HG03342 (cell line): Measurements from ENCODE around the gene RSRC1.

Experiments used
- ATAC-seq: cut with Tn5 transposase; IDR thresholded peaks from one replicate; pipeline ENCODE4 v1.9.1; 2021; ENCODE audit warnings: mild to moderate bottlenecking, moderate library complexity; ENCODE audit not compliant: unreplicated experiment

The RSRC1 gene

DNA sequence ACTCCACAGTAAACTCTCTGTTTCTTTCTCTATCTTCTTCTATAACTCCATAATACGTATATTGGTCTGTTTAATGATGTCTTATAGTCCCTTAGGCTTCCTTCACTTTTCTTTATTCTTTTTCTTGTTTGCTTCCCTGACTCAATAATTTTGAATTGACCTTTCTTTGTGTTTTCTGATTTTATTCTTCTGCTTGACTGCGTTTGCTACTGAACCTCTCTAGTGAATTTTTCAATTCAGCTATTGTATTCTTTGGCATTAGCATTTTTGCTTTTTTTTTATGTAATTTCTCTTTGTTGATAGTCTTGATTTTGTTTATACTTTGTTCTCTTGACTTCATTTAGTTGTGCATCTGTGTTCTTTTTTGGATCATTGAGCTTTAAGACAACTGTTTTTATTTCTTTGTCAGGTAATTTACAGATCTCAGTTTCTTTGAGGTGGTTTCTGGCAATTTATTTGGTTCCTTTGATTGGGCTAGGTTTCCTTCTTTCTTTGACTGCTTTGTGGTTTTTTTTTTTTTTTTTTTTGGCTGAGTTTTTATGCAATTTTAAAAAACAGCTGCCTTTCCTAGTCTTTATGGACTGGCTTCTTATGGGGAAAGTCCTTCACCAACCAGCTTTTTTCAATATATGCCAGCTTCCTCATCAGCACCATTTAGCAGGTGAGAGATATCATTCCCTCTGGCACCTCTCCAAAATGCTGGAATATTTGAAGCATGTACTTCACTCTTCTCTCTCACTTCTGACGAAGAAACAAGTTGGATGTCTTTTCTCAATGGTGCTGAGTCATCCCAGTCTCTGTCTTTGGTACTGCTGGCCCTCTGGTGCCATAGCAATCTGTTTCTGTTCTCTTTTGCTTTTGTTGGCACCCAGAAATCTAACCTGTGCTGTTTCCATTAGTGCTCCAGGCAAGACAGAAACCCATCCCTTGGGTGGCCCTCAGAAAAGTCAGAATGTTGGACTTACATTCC, 17.6 kb downstream of the RSRC1 start:
- ATAC-seq, result no peak

DNA sequence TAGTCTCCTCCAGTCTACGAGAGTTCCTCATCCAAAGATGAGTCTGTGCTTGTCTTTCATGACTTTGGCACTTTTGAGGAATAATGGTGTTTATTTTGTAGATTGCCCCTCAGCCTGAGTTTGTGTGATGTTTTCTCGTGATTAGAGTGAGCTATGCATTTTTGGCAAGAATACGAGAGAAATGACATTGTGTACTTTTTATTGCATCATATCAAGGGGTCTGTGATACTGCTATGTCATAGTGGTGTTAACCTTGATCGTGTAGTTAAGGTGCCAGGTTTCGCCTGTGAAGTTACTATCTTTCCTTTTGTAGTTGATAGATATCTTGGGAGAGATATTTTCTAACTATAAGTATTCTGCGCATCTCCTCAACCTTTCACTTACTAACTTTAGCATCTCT, 18.9 kb downstream of the RSRC1 start:
- no peak for ATAC-seq

DNA sequence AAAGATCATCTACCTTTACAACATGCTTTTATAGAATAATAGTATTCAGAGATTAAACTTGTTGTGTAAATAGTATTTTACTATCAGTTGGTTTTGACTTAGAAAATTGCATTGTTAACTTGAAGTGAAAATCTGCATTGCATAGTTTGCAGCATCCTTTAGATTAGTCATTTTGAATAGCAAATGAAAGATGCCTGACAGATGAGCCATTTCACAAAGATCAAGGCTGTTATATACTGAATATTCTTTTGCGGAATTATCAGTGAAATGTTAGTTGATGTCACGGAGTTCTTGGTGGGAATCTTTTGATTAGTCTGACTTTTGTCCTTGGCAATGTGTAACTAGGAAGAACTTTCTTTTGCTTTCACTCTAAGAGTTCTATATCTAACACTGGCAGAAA, 24.5 kb downstream of the RSRC1 start:
- no peak for ATAC-seq

DNA sequence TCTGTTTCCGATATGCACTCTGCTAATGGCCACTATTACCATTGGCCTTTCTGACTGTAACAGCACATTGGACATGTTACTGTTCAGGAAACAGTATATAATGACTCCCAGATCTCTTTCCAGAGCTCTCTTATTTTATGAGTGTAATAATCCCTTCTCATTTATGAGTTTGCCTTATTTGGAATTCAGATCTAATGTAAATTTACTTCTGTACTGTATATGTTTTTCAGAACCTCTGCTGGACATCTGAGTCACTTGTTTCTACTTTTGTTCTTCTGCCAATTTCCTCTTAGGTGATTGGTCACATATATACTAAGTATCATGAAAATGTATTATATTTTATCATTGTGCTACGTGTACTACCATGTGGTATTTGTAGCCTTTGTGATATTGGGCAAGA, 30.5 kb downstream of the RSRC1 start:
- no peak for ATAC-seq

DNA sequence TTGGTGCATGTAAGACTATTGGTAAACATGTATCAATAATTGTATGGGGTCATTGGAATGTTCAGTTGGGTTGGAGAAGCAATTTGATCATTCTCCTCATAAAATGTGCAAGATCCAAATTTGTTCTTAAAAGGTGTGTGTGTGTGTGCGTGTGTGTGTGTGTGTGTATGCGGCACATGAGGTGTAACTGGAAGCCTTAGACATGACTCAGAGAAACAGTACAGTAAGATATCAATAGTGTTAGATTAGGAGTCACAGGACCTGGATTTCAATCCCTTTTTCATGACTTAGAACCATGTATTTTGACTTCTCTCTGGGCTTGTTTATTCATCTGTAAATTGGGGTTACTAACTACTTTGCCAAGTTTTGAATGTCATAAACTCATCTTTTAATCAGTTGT, 38.3 kb downstream of the RSRC1 start:
- no peak for ATAC-seq

DNA sequence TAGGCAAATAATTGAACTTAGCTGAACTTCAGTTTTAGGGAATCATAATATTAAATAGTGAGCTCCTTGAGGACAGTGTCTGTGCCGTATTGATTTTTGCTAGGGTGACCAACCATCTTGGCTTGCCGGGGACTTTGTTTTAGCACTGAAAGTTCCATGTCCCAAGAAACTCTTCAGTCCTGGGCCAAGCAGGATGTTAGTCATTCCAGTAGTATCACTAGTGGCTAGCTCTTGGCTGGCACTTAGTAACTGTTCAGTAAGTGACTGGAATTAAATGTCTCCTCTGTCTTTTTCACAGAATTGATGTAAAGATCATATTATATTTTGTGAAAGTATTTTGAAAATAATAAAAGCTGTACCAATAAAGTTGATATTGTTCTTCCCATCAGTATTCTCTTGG, 42.3 kb downstream of the RSRC1 start:
- peak; percentile 68 for ATAC-seq

DNA sequence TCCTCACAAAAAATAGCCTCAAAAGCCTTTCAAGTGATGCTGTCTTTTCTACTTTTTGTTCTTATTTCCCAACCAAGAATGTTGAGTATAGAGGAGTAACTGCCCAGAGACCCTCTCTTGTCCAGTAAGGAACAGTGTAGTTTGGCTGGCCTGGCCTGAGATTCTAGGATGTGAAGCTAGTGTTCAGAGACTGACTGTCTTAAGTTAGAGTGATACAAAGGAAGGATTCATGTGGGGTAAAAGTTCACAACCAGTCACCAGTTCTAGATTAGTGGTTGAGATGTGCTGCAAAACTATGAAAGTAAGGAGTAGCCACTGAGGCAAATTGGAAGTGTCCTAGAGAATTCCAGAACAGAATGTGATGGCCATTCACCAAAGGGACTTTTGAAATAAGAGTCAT, 49.1 kb downstream of the RSRC1 start:
- no peak for ATAC-seq

DNA sequence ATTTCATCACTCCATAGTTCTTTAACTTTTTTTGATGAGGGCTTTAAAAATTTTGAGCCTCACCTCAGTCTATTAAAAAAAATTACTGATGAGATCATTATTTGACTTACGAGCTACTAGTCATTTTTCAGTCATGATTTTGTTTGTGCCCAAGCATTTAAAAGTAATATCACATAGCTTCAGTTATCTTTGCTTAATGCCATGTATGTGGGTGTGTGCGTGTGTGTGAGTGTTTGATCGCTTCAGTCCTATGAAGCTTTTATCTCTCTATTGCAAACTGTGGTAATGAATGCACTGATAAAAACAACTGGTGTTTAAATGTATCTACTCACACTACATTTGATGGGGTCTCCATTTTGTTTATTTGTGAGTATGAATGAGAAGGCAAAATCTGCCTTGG, 49.8 kb downstream of the RSRC1 start:
- ATAC-seq, result no peak

DNA sequence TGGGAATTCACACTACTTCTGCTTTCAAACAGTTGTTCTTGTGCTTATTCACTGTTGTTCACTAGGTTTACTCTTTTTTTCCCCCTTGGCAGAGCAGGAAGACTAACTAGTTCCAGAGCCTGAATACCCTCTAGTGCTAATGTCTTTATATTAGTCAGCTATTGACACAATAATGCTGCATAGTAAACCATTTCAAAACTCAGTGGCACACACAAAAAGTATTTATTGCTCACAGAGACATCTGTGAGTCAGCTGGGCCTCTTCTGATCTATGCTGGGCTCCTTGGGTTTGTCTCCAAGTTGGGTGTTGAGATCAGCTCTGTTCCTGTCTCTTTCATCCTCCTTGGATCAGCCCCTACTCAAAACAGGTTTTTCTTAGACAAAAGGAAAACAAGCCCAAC, 51.1 kb downstream of the RSRC1 start:
- no peak for ATAC-seq

DNA sequence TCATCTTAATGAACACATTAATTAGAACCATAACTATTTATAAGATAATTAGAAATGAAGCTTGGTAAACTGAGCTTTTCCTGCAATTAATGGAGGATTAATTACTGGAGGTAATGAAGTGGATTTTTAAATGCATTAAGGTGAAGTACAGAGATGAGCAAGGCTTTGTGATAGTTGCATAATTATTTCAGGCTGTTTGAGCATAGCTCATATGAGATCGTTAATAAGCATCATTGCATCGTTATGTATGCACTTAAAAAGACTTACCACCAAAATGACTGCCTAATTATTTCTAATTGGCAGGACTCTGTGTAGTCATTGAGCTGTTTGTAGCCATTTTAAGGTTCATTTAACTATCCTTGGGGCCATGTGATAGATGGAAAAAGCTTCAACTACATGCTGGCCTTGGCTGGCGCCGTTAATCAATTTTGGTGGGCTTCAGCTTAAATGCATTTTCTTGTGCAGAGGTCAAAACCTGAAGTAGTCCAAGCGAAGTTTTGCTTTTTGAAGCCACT, 55.3 kb downstream of the RSRC1 start:
- ATAC-seq, result no peak

DNA sequence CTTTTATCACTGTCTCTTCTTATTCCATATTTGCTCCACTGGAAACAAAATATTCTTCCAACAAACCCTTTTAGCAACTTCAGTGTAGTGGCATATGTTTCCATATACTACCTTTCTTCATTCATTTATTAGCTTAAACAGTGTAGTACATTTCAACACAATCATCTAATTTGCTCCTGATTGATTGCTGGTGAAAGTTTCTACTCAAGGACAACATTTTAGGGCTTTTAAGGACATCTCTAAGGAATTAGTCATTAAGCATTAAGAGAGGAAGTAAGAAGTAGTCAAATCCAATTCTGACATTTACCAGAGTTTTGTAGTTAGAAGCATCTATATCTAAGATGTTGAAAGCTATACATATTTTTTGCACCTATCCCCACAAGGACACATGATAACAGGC, 55.8 kb downstream of the RSRC1 start:
- ATAC-seq, result no peak

DNA sequence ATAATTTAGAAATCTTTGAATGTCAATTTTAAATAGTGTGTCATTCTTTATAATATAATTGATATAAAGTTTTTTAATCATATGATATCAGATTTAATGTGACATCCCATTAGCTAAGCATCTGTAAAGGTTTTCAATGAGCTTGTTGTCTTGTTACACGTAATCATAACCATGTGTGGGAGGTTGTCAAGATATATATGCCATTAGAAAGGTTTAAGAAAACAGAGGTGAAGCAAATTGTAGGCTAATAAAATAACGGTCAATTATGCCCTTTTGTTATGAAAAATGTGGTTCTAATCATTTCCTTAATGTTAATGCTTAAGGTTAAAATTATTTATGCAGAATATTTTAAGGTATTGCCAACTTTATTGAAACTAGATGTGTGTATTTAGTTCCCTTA, 56.3 kb downstream of the RSRC1 start:
- ATAC-seq, result no peak

DNA sequence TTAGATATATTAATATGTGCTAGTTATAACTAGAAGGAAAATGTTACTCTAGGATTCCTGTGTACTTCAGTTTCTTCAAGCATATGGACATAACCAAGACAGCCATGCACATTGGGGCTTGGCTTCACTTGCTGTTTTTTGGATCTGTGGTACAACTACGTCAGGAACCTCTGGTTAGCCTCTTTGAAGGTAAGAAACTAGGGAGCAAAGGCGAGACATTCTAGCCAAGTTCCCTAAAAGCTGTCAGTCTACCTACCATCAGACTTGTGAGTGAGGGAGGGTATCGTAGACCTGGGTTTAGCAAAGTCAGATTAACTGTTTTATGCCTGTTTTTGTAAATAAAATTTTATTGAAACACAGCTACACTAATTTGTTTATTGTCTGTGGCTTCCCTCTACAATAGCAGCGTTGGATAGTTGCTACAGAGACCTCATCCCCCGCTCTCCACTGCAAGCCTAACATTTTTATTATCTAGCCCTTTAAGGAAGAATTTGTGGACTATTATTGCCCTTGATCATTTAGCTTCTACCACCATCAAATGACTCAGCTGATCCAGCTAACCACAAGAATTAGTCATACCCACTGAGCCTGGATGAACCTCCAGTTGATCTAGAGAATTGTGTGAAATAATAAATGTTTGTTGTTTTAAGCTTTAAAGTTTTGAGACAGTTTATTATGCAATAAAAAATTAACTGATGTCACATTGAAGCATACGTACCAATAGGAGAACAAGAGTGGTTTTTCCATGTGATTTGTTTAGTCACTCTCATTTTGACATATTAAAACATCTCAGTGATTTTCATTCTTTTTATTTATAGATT, 58.1 kb downstream of the RSRC1 start:
- no peak for ATAC-seq

DNA sequence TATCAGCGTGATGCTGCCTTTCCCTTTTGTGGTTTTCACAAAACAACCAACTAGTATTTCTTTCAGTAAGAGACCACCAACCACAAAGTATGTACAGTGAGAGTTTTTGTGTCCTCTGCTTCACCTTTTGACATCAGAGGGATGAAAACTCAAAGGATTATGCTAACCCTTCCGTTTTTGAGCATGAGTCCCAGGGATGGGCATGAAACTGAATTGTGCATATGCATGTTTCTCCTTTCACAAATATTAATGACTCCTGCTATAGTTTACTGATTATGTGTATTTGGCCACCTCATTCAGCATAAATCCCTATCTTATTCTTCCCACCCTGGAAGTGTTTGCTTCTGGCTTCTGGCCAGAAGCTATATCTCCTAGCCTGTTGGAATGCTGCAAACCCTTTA, 59.2 kb downstream of the RSRC1 start:
- no peak for ATAC-seq

DNA sequence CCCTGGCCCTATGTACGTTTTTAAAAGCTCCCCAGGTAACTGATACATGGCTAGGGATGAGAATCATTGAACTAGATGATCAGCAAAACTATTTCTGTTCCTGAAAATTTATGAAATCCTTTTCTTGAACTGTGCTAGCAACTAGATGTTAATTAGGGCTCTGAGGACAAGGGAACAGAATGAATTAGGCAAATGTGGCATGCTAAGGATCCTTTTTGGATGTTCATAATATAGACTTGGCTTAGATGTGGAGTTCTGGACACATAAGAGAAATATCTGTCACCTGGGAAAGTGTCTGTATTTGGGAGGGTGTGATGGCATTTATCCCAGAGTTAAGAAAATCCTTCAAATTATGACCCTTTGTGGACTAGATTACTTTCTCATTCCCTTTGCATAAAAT, 71.2 kb downstream of the RSRC1 start:
- ATAC-seq, result no peak

DNA sequence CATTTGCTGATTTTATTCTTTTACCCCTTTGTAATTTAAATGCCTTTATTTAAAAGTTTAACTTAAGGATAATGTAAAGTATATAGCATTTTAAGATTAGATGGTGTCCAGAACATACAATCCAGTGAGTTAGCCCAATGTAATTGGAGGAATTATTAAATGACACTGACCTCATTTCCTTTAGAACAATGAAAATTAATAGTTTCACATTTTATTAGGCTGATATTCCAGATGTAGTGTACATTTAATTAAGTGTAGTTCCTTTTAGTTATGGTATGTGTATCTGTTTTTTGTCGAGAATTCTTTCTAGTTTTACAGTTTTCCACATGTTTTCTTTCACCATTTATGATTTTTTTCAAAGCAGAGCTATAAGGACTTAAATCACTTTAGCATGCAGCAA, 75.8 kb downstream of the RSRC1 start:
- no peak for ATAC-seq

DNA sequence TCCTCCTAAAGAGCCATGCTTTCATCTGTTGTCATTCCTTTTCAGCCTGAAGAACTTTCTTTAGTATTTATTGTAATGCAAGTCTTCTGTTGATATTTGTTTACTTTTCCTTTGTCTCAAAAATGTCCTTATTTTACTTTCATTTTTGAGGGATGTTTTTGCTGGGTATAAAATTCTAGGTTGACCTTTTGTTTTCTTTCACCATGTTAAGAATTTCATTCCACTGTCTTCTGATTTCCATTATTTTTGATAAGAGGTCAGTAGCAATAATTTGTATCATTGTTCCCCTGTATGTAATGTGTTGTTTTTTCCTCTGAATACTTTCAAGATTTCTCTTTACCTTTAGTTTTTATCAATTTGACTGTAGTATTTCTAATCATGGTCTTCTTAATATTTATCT, 91.1 kb downstream of the RSRC1 start:
- no peak for ATAC-seq

DNA sequence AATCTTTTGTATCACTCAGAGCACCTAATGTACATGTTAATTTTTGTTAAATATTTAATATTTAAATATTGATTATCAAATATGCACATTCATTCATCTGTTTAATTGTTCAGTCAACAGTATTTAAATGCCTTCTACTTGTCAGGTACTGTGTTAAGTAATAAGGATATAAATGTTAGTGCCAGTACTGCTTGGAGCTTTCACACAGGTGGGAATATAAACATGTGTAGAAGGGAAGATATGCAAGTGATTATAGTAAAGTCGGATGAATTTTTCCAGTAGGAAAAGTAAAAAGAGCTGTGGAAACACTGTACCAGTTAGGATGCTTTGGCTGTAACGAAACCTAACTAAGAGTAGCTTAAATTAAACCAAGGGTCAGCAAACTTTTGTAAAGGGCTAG, 95.4 kb downstream of the RSRC1 start:
- no peak for ATAC-seq

DNA sequence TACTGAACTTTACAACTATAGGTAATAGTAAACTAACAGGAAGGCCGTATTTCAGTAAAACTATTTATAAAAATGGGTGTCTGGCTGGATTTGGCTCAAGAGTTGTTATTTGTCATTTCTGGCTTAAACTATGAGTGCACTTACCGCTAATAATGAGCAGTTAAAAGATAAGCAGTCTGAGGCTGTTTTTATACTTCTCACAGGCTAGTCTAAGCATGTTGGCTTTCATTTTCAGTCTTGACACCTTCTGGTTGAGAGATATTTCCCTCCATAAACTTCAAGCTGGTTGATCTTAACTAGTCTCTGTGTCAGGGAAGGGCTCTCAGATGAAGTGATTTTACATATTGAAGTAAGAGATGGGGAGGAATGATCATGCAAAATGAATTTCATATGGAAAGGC, 96.1 kb downstream of the RSRC1 start:
- no peak for ATAC-seq

DNA sequence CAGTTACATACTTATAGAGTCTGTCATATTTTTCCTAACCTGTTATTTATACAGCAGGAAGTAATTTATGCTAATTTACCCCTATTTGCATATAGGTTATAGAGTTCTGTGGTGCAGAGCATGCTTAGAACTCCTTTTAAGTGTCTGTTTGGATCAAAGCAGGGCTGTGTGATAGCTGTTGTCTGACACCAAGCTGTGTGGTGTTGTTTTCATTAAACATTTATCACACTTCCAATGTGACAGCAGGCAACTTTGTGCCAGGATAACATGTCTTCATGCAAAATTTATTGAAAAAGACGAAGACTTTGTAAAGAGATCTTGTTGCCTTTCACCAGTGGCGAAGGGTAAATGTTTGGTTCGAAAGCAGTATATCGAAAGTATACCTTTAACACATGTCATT, 100.2 kb downstream of the RSRC1 start:
- ATAC-seq, result no peak

DNA sequence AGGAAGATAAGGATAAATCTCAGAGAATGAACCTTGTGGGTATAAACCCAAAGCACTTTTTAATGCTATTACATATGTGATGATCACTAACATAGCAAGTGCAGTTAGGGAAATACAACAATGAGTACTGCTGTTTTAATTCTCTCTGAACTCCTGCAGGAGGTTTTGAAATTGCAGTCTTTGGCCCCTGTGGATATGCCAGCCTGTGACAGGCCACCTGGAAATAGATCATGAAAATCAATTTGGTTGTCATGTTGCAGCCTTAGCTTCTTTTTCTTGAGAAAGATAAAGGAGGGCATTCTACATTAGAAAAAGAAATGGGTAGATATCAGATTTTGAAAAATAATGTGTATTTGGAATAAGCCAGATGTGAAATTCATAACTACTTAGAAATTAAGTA, 103.6 kb downstream of the RSRC1 start:
- no peak for ATAC-seq

DNA sequence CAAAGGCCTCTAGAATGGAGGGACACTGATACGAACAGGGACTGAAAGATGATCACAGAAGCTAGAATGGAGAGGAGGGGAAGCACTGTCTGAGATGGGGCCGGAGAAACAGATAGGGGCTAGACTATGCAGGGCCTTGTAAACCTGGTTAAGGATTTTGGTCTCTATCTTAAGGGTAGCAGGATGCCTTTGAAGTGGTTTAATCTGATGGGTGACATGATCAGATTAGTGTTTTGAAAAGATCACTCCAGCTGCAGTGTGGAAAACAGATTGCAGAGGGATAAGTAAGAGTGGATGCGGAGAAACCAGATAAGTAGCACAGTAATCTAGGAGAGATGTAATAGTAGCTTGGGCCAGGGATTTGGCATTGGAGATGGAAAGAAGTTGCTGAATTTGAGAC, 108.1 kb downstream of the RSRC1 start:
- no peak for ATAC-seq
